T-helper 2 cell (primary cell): ENCODE results near the gene BLNK.
A peak's percentile ranks its signal among the peaks of the same experiment; 100 is the strongest.

Source experiments
- DNase-seq, 5 experiments: peaks; one replicate each; pipeline versions ENCODE4 v3.0.0 to v3.0.0-alpha.2; 2012 to 2022

The BLNK gene

GRCh38 chr10:96287392-96288105 is 16.2 kb upstream of the BLNK start:
- DNase-seq: peak in 1 of 5 experiments; percentile 46

- DNase-seq: no peak
Measured at GRCh38 chr10:96285331-96285752, 14.0 kb upstream of the BLNK start.

- no peak for DNase-seq
Measured at GRCh38 chr10:96283756-96284155, 12.4 kb upstream of the BLNK start.

GRCh38 chr10:96283351-96283750 is 12.0 kb upstream of the BLNK start:
- no peak for DNase-seq

- DNase-seq: no peak
Measured at GRCh38 chr10:96281444-96282029, 10.2 kb upstream of the BLNK start.

GRCh38 chr10:96280859-96281258 is 9.5 kb upstream of the BLNK start:
- DNase-seq: no peak

- no peak for DNase-seq
Measured at GRCh38 chr10:96279191-96279641, 7.8 kb upstream of the BLNK start.

- DNase-seq: no peak
Measured at GRCh38 chr10:96276831-96277230, 5.5 kb upstream of the BLNK start.

GRCh38 chr10:96276426-96276825 is 5.1 kb upstream of the BLNK start:
- no peak for DNase-seq

- no peak for DNase-seq
Measured at GRCh38 chr10:96275685-96276418, 4.5 kb upstream of the BLNK start.

GRCh38 chr10:96272316-96273280 is 1.2 kb upstream of the BLNK start:
- no peak for DNase-seq

- no peak for DNase-seq
Measured at GRCh38 chr10:96270571-96270970, 798 bp downstream of the BLNK start.

GRCh38 chr10:96269438-96270300 is 1.7 kb downstream of the BLNK start:
- no peak for DNase-seq

- DNase-seq: no peak
Measured at GRCh38 chr10:96268341-96268909, 2.9 kb downstream of the BLNK start.

GRCh38 chr10:96267234-96267705 is 4.1 kb downstream of the BLNK start:
- no peak for DNase-seq

GRCh38 chr10:96266118-96266770 is 5.1 kb downstream of the BLNK start:
- DNase-seq: no peak

- DNase-seq: no peak
Measured at GRCh38 chr10:96264938-96265337, 6.4 kb downstream of the BLNK start.

- DNase-seq: no peak
Measured at GRCh38 chr10:96263669-96264068, 7.7 kb downstream of the BLNK start.

- no peak for DNase-seq
Measured at GRCh38 chr10:96263176-96263575, 8.2 kb downstream of the BLNK start.

- DNase-seq: no peak
Measured at GRCh38 chr10:96261930-96262329, 9.4 kb downstream of the BLNK start.

- no peak for DNase-seq
Measured at GRCh38 chr10:96261132-96261531, 10.2 kb downstream of the BLNK start.
